IgD-negative memory B cell (primary cell): ENCODE measurements around the gene MEAK7. TPM values are rescaled to one million over a fixed set of nuclear protein-coding genes. Genes with fewer than 3 reads are reported as not detected.

ENCODE experiments used
- H3K27ac Mint-ChIP-seq, 3 donors: one replicate each; pipeline ENCODE4 v1.8.0; 2020 to 2022; ENCODE audit warnings: mild to moderate bottlenecking in 3 of 3, mixed read lengths in 3 of 3, moderate library complexity in 1 of 3
- H3K27me3 Mint-ChIP-seq: one replicate; pipeline ENCODE4 v1.8.0; 2021; ENCODE audit warnings: mixed read lengths
- H3K36me3 Mint-ChIP-seq: one replicate; pipeline ENCODE4 v1.8.0; 2020; ENCODE audit warnings: mild to moderate bottlenecking, mixed read lengths
- H3K4me1 Mint-ChIP-seq, 3 donors: one replicate each; pipeline ENCODE4 v1.8.0; 2020 to 2022; ENCODE audit warnings: mixed read lengths in 3 of 3, mild to moderate bottlenecking in 1 of 3
- H3K4me3 Mint-ChIP-seq, 4 donors: one replicate each; pipeline ENCODE4 v1.8.0; 2020 to 2022; ENCODE audit warnings: mild to moderate bottlenecking in 4 of 4, mixed read lengths in 4 of 4, moderate library complexity in 3 of 4
- H3K9me3 Mint-ChIP-seq, 3 donors: one replicate each; pipeline ENCODE4 v1.8.0; 2020 to 2021; ENCODE audit warnings: mixed read lengths in 3 of 3, mild to moderate bottlenecking in 1 of 3
- polyA plus RNA-seq: library from polyadenylated mRNA; unstranded; fragments of 300-500 nt; fragmentation: Illumina TruSeq; gene quantifications from one replicate; pipeline ENCODE4 v1.2.3, GENCODE V29; 2021

The MEAK7 gene
- polyA plus RNA-seq, 1 donor from 2014 or later, result 8.2 TPM

GRCh38 chr16:84540194-84540593 lies 35.7 kb upstream of the MEAK7 start:
- H3K27ac Mint-ChIP-seq, result no peak overlapping the region
- H3K4me3 Mint-ChIP-seq, result no peak overlapping the region
- H3K27me3 Mint-ChIP-seq, result peaks cover 8% of the 10 kb centered on the region
- H3K36me3 Mint-ChIP-seq, result peaks cover 1% of the 10 kb centered on the region
- H3K4me1 Mint-ChIP-seq, result peaks cover 5 to 11% (median 7%) of the 10 kb centered on the region in 3 donors
- no peaks in the 10 kb centered on the region for H3K9me3 Mint-ChIP-seq

GRCh38 chr16:84538222-84538840 lies 33.9 kb upstream of the MEAK7 start:
- Mint-ChIP-seq H3K4me3 (no peak overlapping the region), H3K9me3 (no peaks in the 10 kb centered on the region), H3K36me3 (peaks cover 1% of the 10 kb centered on the region), H3K4me1 (peaks cover 2 to 8% (median 5%) of the 10 kb centered on the region in 3 donors), H3K27ac (no peak overlapping the region), H3K27me3 (peaks cover 1% of the 10 kb centered on the region)

- Mint-ChIP-seq H3K4me3 (no peak overlapping the region), H3K9me3 (no peaks in the 10 kb centered on the region)
Measured at GRCh38 chr16:84537491-84538151, 33.2 kb upstream of the MEAK7 start.

GRCh38 chr16:84535851-84536250 lies 31.4 kb upstream of the MEAK7 start:
- peaks cover 0 to 9% (median 2%) of the 10 kb centered on the region in 3 donors for H3K4me1 Mint-ChIP-seq
- H3K27me3 Mint-ChIP-seq, result peaks cover 4% of the 10 kb centered on the region
- H3K27ac Mint-ChIP-seq, result peak overlapping the region in 1 of 3 donors; percentile 60
- no peak overlapping the region for H3K4me3 Mint-ChIP-seq
- H3K9me3 Mint-ChIP-seq, result peaks cover 0 to 3% (median 0%) of the 10 kb centered on the region in 3 donors
- peaks cover 1% of the 10 kb centered on the region for H3K36me3 Mint-ChIP-seq

More at GRCh38 chr16:84537491-84538151, 33.2 kb upstream of the MEAK7 start:
- Mint-ChIP-seq H3K27ac (no peak overlapping the region), H3K36me3 (peaks cover 1% of the 10 kb centered on the region), H3K4me1 (peaks cover 2 to 8% (median 5%) of the 10 kb centered on the region in 3 donors), H3K27me3 (peaks cover 1% of the 10 kb centered on the region)

- H3K36me3 Mint-ChIP-seq, result peaks cover 1% of the 10 kb centered on the region
- H3K9me3 Mint-ChIP-seq, result peaks cover 0 to 5% (median 0%) of the 10 kb centered on the region in 3 donors
- no peak overlapping the region for H3K4me3 Mint-ChIP-seq
- no peak overlapping the region for H3K27ac Mint-ChIP-seq
- peaks cover 0 to 9% (median 2%) of the 10 kb centered on the region in 3 donors for H3K4me1 Mint-ChIP-seq
- peaks cover 4% of the 10 kb centered on the region for H3K27me3 Mint-ChIP-seq
Measured at GRCh38 chr16:84535408-84535807, 30.9 kb upstream of the MEAK7 start.

- peaks cover 0 to 9% (median 2%) of the 10 kb centered on the region in 3 donors for H3K4me1 Mint-ChIP-seq
- H3K4me3 Mint-ChIP-seq, result no peak overlapping the region
- peaks cover 0 to 8% (median 1%) of the 10 kb centered on the region in 3 donors for H3K9me3 Mint-ChIP-seq
- H3K27me3 Mint-ChIP-seq, result peaks cover 4% of the 10 kb centered on the region
- H3K27ac Mint-ChIP-seq, result no peak overlapping the region
- H3K36me3 Mint-ChIP-seq, result peaks cover 1% of the 10 kb centered on the region
Measured at GRCh38 chr16:84534815-84535214, 30.4 kb upstream of the MEAK7 start.

GRCh38 chr16:84532855-84533486 lies 28.5 kb upstream of the MEAK7 start:
- H3K4me1 Mint-ChIP-seq, result peaks cover 0 to 9% (median 2%) of the 10 kb centered on the region in 3 donors
- peak overlapping the region in 1 of 3 donors; percentile 43 for H3K27ac Mint-ChIP-seq
- no peak overlapping the region for H3K4me3 Mint-ChIP-seq
- peaks cover 4% of the 10 kb centered on the region for H3K27me3 Mint-ChIP-seq
- H3K36me3 Mint-ChIP-seq, result peaks cover 2% of the 10 kb centered on the region
- peaks cover 0 to 10% (median 8%) of the 10 kb centered on the region in 3 donors for H3K9me3 Mint-ChIP-seq

GRCh38 chr16:84532291-84532724 lies 27.8 kb upstream of the MEAK7 start:
- H3K4me3 Mint-ChIP-seq, result no peak overlapping the region

GRCh38 chr16:84531671-84532111 lies 27.2 kb upstream of the MEAK7 start:
- peaks cover 0 to 10% (median 8%) of the 10 kb centered on the region in 3 donors for H3K9me3 Mint-ChIP-seq
- H3K27ac Mint-ChIP-seq, result peak overlapping the region in 1 of 3 donors; percentile 74
- peaks cover 7% of the 10 kb centered on the region for H3K27me3 Mint-ChIP-seq
- H3K4me3 Mint-ChIP-seq, result no peak overlapping the region
- peaks cover 0 to 9% (median 2%) of the 10 kb centered on the region in 3 donors for H3K4me1 Mint-ChIP-seq
- H3K36me3 Mint-ChIP-seq, result peaks cover 2% of the 10 kb centered on the region

More at GRCh38 chr16:84532291-84532724, 27.8 kb upstream of the MEAK7 start:
- Mint-ChIP-seq H3K36me3 (peaks cover 2% of the 10 kb centered on the region), H3K27ac (no peak overlapping the region), H3K9me3 (peaks cover 0 to 10% (median 8%) of the 10 kb centered on the region in 3 donors), H3K4me1 (peaks cover 0 to 9% (median 2%) of the 10 kb centered on the region in 3 donors), H3K27me3 (peaks cover 5% of the 10 kb centered on the region)

GRCh38 chr16:84530590-84530989 lies 26.1 kb upstream of the MEAK7 start:
- peaks cover 0 to 4% (median 0%) of the 10 kb centered on the region in 3 donors for H3K4me1 Mint-ChIP-seq
- H3K36me3 Mint-ChIP-seq, result peaks cover 2% of the 10 kb centered on the region
- peaks cover 5% of the 10 kb centered on the region for H3K27me3 Mint-ChIP-seq
- H3K4me3 Mint-ChIP-seq, result no peak overlapping the region
- peaks cover 0 to 10% (median 8%) of the 10 kb centered on the region in 3 donors for H3K9me3 Mint-ChIP-seq
- H3K27ac Mint-ChIP-seq, result peak overlapping the region in 1 of 3 donors; percentile 73

- peaks cover 0 to 1% (median 0%) of the 10 kb centered on the region in 3 donors for H3K4me1 Mint-ChIP-seq
- H3K27ac Mint-ChIP-seq, result no peak overlapping the region
- H3K36me3 Mint-ChIP-seq, result peaks cover 2% of the 10 kb centered on the region
- H3K9me3 Mint-ChIP-seq, result peaks cover 0 to 10% (median 8%) of the 10 kb centered on the region in 3 donors
- H3K4me3 Mint-ChIP-seq, result no peak overlapping the region
- H3K27me3 Mint-ChIP-seq, result peaks cover 5% of the 10 kb centered on the region
Measured at GRCh38 chr16:84529607-84530006, 25.1 kb upstream of the MEAK7 start.

- Mint-ChIP-seq H3K9me3 (peaks cover 0 to 10% (median 8%) of the 10 kb centered on the region in 3 donors), H3K36me3 (peaks cover 2% of the 10 kb centered on the region), H3K4me1 (peaks cover 0 to 1% (median 0%) of the 10 kb centered on the region in 3 donors), H3K4me3 (no peak overlapping the region), H3K27me3 (peaks cover 5% of the 10 kb centered on the region), H3K27ac (peak overlapping the region in 1 of 3 donors; percentile 53)
Measured at GRCh38 chr16:84528322-84528721, 23.9 kb upstream of the MEAK7 start.

- Mint-ChIP-seq H3K9me3 (peaks cover 0 to 10% (median 8%) of the 10 kb centered on the region in 3 donors), H3K27ac (peak overlapping the region in 1 of 3 donors; percentile 53), H3K4me1 (peaks cover 0 to 2% (median 1%) of the 10 kb centered on the region in 3 donors), H3K36me3 (peaks cover 2% of the 10 kb centered on the region), H3K4me3 (no peak overlapping the region), H3K27me3 (peaks cover 5% of the 10 kb centered on the region)
Measured at GRCh38 chr16:84527532-84528269, 23.2 kb upstream of the MEAK7 start.

GRCh38 chr16:84526794-84527531 lies 22.5 kb upstream of the MEAK7 start:
- H3K27me3 Mint-ChIP-seq, result peaks cover 5% of the 10 kb centered on the region
- peaks cover 2% of the 10 kb centered on the region for H3K36me3 Mint-ChIP-seq
- H3K4me1 Mint-ChIP-seq, result peaks cover 0 to 2% (median 0%) of the 10 kb centered on the region in 3 donors
- H3K9me3 Mint-ChIP-seq, result peaks cover 0 to 10% (median 5%) of the 10 kb centered on the region in 3 donors
- peak overlapping the region in 1 of 4 donors; percentile 81 for H3K4me3 Mint-ChIP-seq
- no peak overlapping the region for H3K27ac Mint-ChIP-seq
